Thyroid gland (tissue), 4 donors: ENCODE data around the gene ZDHHC5.

ENCODE experiments used
- CTCF ChIP-seq, 6 experiments: fragments of 200-600 bp in 3 of 6; fragments of 450-650 bp in 3 of 6; sonication (generic) in 3 of 6; IDR thresholded peaks; one replicate each; pipeline ENCODE4 v1.5.1; 2016 to 2019; ENCODE audit warnings: antibody characterized with exemption in 6 of 6, mild to moderate bottlenecking in 2 of 6, inconsistent platforms in 1 of 6, moderate library complexity in 1 of 6
- POLR2A ChIP-seq, 2 donors: fragments of 450-650 bp; IDR thresholded peaks; one replicate each; pipeline ENCODE4 v1.6.1; 2017; ENCODE audit warnings: antibody characterized with exemption in 2 of 2, mild to moderate bottlenecking in 2 of 2, moderate library complexity in 1 of 2

DNA sequence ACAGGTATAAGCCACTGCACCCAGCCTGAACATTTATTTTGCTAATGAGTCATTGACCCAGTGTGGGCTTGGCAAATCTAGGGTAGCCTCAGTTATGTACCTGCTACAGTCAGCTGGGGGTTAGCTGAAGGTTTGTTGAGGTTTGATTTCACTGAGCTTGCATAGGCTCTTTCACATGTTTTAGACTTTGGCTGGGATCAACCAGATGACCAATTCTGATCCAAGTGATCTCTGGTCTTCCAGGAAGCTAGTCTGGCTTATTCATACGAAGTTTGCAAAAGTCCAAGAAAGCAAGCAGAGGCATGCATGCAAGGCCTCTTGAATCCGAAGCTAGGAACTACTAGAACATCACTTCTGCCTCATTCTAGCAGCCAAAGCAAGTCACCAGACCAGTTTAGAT, 49.5 kb upstream of the ZDHHC5 start:
- TF ChIP-seq CTCF (IDR thresholded peaks at IDR 0.05) (no peak), POLR2A (IDR thresholded peaks at IDR 0.05) (no peak)
